ENCODE measurements around the gene CHD1.

The CHD1 gene

DNA sequence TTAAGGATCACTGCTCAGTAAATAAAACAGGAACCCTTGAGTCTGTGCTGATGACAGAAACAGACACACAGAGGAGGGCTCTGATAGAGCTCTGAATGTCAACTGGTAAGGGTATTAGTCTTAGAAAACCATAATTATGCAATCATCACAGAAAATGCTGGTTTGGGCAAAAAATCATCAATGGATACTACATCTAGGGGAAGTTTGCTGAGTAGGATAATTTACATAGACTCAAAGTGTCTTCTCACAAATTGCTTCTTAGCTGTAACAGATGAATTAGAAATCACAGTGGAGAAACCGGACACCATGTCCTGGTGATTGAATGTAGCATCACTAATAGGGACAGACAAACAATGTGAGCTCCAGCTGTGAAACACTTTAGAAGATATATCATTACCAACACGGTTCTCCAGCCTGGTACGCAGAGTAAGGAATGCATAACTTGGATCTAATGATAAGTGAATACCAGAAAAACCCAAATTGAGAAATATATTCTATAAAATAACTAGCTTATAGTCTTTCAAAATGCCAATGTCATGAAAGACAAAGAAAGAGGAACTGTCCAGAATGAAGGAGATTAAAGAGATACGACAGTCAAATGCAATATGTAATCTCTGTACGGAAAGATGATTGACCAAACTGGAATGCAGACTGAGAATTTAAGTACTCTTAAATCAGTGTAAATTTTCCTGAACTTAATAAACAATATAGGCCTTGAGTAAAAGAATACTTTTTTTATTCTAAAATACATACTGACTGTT lies 17.3 kb downstream of the CHD1 start:
- DNase-seq (ENCODE audit: low read depth in 2 of 2) = peak in 1 of 2 donors; percentile 44
- H3K4me3 ChIP-seq (replicated peaks in 1 of 2; ENCODE audit: low read depth in 2 of 2, low read length in 2 of 2) = no peak overlapping the region
- TF ChIP-seq, protein P1, sequence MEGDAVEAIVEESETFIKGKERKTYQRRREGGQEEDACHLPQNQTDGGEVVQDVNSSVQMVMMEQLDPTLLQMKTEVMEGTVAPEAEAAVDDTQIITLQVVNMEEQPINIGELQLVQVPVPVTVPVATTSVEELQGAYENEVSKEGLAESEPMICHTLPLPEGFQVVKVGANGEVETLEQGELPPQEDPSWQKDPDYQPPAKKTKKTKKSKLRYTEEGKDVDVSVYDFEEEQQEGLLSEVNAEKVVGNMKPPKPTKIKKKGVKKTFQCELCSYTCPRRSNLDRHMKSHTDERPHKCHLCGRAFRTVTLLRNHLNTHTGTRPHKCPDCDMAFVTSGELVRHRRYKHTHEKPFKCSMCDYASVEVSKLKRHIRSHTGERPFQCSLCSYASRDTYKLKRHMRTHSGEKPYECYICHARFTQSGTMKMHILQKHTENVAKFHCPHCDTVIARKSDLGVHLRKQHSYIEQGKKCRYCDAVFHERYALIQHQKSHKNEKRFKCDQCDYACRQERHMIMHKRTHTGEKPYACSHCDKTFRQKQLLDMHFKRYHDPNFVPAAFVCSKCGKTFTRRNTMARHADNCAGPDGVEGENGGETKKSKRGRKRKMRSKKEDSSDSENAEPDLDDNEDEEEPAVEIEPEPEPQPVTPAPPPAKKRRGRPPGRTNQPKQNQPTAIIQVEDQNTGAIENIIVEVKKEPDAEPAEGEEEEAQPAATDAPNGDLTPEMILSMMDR (IDR thresholded peaks at IDR 0.05; ENCODE audit: low read depth, low read length) = no peak

DNA sequence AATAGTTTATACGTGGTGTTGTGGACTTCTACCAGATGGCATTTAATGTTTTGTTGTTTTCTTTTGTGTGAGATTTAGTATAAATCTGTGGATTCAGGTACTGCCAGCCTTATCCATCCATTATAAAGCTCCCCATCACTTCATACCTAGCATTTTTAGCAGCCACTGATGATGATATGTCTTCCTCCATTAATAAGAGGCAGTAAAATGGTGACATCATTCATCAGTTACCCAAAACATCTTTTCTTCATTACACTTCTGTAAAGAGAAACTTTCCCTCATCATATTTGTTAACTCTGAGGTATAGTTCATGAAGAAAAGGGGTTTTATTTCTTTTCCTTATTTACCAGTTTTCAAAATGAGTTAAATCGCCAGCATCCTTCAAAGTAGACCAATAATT lies 19.4 kb downstream of the CHD1 start:
- no peak overlapping the region for H3K4me3 ChIP-seq (replicated peaks in 1 of 2; ENCODE audit: low read depth in 2 of 2, low read length in 2 of 2)
- TF ChIP-seq, protein P1 (IDR thresholded peaks at IDR 0.05; ENCODE audit: low read depth, low read length) = no peak
- DNase-seq (ENCODE audit: low read depth in 2 of 2) = no peak

DNA sequence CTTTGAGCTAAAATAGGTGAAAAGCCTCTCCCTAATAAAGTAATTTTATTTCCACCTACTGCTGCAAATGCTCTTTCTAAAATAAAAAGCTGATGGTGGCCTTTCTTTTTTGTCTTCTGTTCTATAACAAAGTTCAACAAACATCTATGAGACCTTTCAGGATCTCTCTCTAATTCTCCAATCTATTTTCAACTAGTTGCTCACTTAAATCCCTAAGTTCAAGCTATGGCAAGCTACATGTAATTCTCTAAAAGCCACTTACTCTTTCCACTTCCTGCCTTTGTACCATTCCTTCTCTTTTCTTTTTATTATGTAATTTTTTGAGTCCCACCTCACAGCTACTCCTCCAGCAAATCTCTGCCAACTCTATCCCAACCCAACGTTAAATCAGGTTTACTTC lies 20.9 kb downstream of the CHD1 start:
- no peak for DNase-seq (ENCODE audit: low read depth in 2 of 2)
- TF ChIP-seq, protein P1 (IDR thresholded peaks at IDR 0.05; ENCODE audit: low read depth, low read length) = no peak
- H3K4me3 ChIP-seq (replicated peaks in 1 of 2; ENCODE audit: low read depth in 2 of 2, low read length in 2 of 2) = no peak overlapping the region

DNA sequence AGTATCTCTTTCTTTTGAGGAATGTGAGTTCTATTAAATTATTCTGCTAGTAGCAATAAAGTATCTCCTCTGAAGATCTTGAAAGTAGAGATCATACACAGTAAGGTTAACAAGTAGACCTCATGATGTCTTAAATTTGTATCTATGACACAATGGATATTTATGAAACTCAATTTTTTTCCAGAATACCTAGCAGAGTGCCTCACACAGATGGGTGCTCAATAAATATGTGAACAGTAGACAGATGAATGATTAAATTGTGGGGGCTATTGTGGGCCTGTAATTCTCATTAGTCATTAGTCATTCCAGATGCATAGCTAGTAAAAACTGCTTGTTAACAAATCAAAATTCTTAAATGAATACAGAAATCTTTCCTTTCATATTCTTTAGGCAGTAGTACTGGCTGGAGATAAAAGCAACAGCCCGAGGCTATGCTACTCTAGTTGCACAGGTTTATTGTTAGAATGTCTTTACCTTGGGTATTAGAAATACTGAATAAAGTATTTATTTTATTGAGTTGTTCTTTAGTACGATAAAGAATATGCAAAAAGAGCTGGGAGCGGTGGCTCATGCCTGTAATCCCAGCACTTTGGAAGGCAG lies 22.0 kb downstream of the CHD1 start:
- TF ChIP-seq, protein P1 (IDR thresholded peaks at IDR 0.05; ENCODE audit: low read depth, low read length) = no peak
- no peak for DNase-seq (ENCODE audit: low read depth in 2 of 2)
- no peak overlapping the region for H3K4me3 ChIP-seq (replicated peaks in 1 of 2; ENCODE audit: low read depth in 2 of 2, low read length in 2 of 2)

DNA sequence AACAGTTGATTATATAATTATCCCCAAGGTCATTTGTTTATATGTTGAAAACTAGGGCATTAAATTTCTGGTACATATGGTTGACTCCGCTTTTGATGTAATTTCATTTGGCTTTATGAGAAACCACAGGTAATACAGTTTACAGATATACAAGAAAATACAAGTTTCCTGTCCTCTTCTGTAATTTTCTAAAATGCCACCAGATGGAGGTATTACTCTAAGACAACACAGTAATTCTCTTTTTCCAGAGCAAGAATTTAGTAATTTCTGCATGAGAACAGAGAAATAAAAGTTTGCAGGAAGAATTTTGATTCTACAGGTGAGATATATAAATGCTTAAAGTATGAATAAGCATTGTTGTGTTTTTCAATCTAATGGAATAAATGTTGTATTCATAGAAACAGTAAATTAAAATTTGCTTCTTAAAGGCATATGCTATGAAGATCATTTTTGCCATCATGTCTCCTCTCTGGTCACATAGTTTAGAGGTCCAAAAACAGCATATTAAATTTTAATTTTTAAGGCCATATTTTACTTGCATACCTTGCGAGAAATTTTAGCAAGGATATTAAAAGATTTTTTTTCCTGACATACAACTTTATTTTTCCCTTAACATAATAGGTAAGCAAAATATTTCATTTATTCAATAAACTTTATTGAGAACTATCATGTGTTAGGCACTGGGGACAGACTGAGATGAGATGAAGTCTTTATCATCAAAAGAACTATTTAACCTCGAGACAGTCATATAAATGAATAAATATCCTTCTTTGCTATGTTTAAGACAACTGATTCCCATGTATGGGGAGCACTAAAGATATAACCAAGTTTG lies 22.7 kb downstream of the CHD1 start:
- TF ChIP-seq, protein P1 (IDR thresholded peaks at IDR 0.05; ENCODE audit: low read depth, low read length) = peak; percentile 48
- DNase-seq (ENCODE audit: low read depth in 2 of 2) = peak; percentile 70 to 75
- H3K4me3 ChIP-seq (replicated peaks in 1 of 2; ENCODE audit: low read depth in 2 of 2, low read length in 2 of 2) = no peak overlapping the region

DNA sequence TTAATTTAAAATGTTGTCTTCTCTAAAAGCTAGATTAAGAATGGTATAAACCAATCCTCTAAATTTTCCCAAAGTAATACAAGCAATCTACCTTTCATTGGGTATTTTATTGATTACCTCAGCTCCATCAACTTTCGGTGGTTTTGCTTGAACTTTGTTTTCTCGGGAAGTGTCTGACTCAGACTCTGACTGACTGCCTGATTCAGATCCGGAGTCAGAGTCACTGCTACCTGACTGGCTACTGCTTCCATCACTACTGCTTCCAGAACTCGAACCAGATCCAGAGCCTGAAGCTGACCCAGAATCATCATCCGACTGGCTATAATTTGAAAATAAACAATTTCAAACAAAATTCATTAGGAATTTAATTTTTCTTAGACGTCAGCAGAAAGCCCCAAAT lies 24.0 kb downstream of the CHD1 start:
- peak in 1 of 2 donors; percentile 68 for DNase-seq (ENCODE audit: low read depth in 2 of 2)
- no peak overlapping the region for H3K4me3 ChIP-seq (replicated peaks in 1 of 2; ENCODE audit: low read depth in 2 of 2, low read length in 2 of 2)
- TF ChIP-seq, protein P1 (IDR thresholded peaks at IDR 0.05; ENCODE audit: low read depth, low read length) = no peak

Data from cardiac fibroblast (primary cell).